Measurements from ENCODE around the gene ANKRD16. TPM values are rescaled to one million over a fixed set of nuclear protein-coding genes. Genes with fewer than 3 reads are reported as not detected.
"Not testable (repeated sequence)": the region's sequence is repeated elsewhere in the genome, so short reads cannot be mapped to it uniquely, and the experiment has no call there.

ANKRD16 gene
- total RNA-seq, 2 donors from 2014 or later, result 4.6 to 6.8 TPM

GRCh38 chr10:5895804-5896203, 6.1 kb upstream of the ANKRD16 start:
- peak; percentile 60 for ATAC-seq (replicated peaks)
- peaks cover 70% of the 10 kb centered on the region for H3K36me3 Mint-ChIP-seq (ENCODE audit: low read depth)
- H3K4me3 Mint-ChIP-seq, result peak overlapping the region; percentile 63
- H3K9me3 Mint-ChIP-seq, result peaks cover 5% of the 10 kb centered on the region
- no peaks in the 10 kb centered on the region for H3K27me3 Mint-ChIP-seq
- H3K27ac Mint-ChIP-seq, result peak overlapping the region; percentile 87
- H3K4me1 Mint-ChIP-seq, result peaks cover 42% of the 10 kb centered on the region

DNA sequence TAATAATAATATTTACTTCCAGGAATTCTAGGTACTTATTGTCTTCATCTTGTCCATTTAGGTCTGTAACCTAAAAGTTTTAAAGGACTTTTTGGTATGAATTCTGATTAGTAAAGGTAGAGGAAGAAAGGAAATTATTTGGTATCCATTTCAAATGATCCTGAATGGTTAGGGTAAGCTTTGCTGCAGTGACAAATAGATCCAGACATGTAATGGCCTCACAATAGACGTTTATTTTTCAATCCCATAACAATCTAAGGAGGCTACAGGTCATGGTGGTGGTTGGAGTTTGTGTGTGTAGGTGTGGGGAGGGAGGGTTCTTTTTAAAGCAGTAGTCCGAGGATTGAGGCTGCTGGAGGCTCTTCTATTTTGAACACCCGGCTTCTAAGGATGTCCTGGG, 5.7 kb upstream of the ANKRD16 start:
- H3K27me3 Mint-ChIP-seq, result no peaks in the 10 kb centered on the region
- peaks cover 5% of the 10 kb centered on the region for H3K9me3 Mint-ChIP-seq
- H3K4me1 Mint-ChIP-seq, result peaks cover 45% of the 10 kb centered on the region
- peak overlapping the region; percentile 87 for H3K27ac Mint-ChIP-seq
- ATAC-seq (replicated peaks), result no peak
- H3K36me3 Mint-ChIP-seq (ENCODE audit: low read depth), result peaks cover 70% of the 10 kb centered on the region
- H3K4me3 Mint-ChIP-seq, result peak overlapping the region; percentile 63

GRCh38 chr10:5894873-5895272, 5.2 kb upstream of the ANKRD16 start:
- Mint-ChIP-seq H3K27ac (no peak overlapping the region), H3K4me1 (peaks cover 45% of the 10 kb centered on the region)
- no peak for ATAC-seq (replicated peaks)

GRCh38 chr10:5894403-5894802, 4.7 kb upstream of the ANKRD16 start:
- Mint-ChIP-seq H3K36me3 (ENCODE audit: low read depth) (peaks cover 67% of the 10 kb centered on the region), H3K27ac (peak overlapping the region; percentile 20), H3K27me3 (no peaks in the 10 kb centered on the region), H3K4me1 (peaks cover 45% of the 10 kb centered on the region), H3K4me3 (no peak overlapping the region), H3K9me3 (peaks cover 5% of the 10 kb centered on the region)
- no peak for ATAC-seq (replicated peaks)

More at GRCh38 chr10:5894873-5895272, 5.2 kb upstream of the ANKRD16 start:
- Mint-ChIP-seq H3K36me3 (ENCODE audit: low read depth) (peaks cover 67% of the 10 kb centered on the region), H3K27me3 (no peaks in the 10 kb centered on the region), H3K4me3 (no peak overlapping the region), H3K9me3 (peaks cover 5% of the 10 kb centered on the region)

- Mint-ChIP-seq H3K27ac (no peak overlapping the region), H3K36me3 (ENCODE audit: low read depth) (peaks cover 67% of the 10 kb centered on the region), H3K4me3 (peak overlapping the region; percentile 92), H3K27me3 (no peaks in the 10 kb centered on the region), H3K4me1 (peaks cover 50% of the 10 kb centered on the region), H3K9me3 (peaks cover 5% of the 10 kb centered on the region)
- no peak for ATAC-seq (replicated peaks)
These were observed 3.6 kb upstream of the ANKRD16 start for GRCh38 chr10:5893321-5893720.

GRCh38 chr10:5892007-5892406, 2.3 kb upstream of the ANKRD16 start:
- H3K4me3 Mint-ChIP-seq, result peak overlapping the region; percentile 92
- H3K9me3 Mint-ChIP-seq, result no peaks in the 10 kb centered on the region
- H3K27me3 Mint-ChIP-seq, result no peaks in the 10 kb centered on the region
- H3K36me3 Mint-ChIP-seq (ENCODE audit: low read depth), result peaks cover 58% of the 10 kb centered on the region
- H3K27ac Mint-ChIP-seq, result peak overlapping the region; percentile 70
- peaks cover 55% of the 10 kb centered on the region for H3K4me1 Mint-ChIP-seq
- ATAC-seq (replicated peaks), result no peak

DNA sequence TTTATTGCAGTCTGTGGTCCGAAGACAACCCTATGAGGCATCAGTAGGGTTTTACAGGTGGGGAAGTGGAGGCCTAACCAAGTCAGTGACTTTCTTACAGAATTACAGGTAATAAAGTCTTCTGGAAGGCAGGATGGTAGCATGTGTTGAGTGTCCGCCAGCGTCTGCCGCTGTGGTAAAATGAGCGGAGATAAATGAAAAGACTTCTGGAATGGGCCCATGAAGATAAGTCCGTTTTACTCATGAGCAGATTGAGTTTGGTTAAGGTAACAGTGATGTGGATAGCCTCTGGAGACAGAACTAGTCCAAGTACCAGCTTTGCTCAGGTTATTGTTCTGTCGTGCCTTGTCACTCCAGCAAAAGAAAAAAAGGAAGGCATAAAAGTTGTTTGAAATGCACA, 1.3 kb upstream of the ANKRD16 start:
- Mint-ChIP-seq H3K27ac (peak overlapping the region; percentile 91), H3K4me1 (peaks cover 51% of the 10 kb centered on the region)

GRCh38 chr10:5890452-5890915, 791 bp upstream of the ANKRD16 start:
- Mint-ChIP-seq H3K27me3 (no peaks in the 10 kb centered on the region), H3K27ac (peak overlapping the region; percentile 91), H3K9me3 (no peaks in the 10 kb centered on the region), H3K36me3 (ENCODE audit: low read depth) (peaks cover 55% of the 10 kb centered on the region), H3K4me3 (peak overlapping the region; percentile 92), H3K4me1 (peaks cover 46% of the 10 kb centered on the region)
- peak; percentile 7 for ATAC-seq (replicated peaks)

More for the DNA sequence above, 1.3 kb upstream of the ANKRD16 start:
- no peak for ATAC-seq (replicated peaks)
- no peaks in the 10 kb centered on the region for H3K9me3 Mint-ChIP-seq
- peak overlapping the region; percentile 92 for H3K4me3 Mint-ChIP-seq
- H3K27me3 Mint-ChIP-seq, result no peaks in the 10 kb centered on the region
- peaks cover 55% of the 10 kb centered on the region for H3K36me3 Mint-ChIP-seq (ENCODE audit: low read depth)

DNA sequence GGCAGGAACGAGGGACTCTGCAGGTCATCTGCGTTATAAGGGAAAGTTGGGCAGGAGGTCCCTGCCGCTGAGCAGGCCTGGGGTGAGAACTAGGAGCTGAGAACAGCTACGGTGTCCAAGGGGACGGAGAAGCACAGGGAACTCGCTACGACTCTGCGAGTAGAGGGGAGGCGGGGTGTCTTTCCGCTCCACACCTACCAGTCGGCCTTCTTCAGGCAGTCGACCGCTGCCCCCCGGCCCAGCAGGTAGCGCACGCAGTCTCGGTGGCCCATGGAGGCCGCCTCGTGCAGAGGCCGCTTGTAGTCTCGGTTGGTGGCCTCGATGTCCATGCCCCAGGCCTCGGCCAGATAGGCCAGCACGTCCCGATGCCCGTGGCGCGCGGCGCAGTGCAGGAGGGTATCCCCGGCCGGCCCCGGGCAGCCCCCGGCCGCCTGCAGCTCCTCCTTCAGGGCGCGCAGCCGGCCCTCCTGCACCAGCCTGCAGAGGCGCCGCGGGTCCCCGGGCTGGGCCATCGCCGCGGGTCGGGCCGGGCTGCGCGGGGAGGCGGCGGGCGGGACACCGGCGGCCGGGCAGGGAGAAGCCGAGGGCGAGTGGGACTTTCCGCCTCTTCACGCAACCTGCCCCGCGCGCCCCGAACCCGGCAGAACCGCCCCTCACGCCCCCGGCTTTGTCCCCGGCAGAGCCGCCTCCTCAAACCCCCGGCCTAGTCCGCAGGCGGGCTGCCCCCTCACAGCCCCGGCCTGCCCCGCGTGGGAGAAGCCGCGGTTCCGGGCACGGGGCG, 660 bp downstream of the ANKRD16 start:
- peaks cover 38% of the 10 kb centered on the region for H3K4me1 Mint-ChIP-seq
- H3K27me3 Mint-ChIP-seq, result no peaks in the 10 kb centered on the region
- peaks cover 55% of the 10 kb centered on the region for H3K36me3 Mint-ChIP-seq (ENCODE audit: low read depth)
- peak; percentile 19 for ATAC-seq (replicated peaks)
- H3K4me3 Mint-ChIP-seq, result peak overlapping the region; percentile 94
- no peaks in the 10 kb centered on the region for H3K9me3 Mint-ChIP-seq
- peak overlapping the region; percentile 75 for H3K27ac Mint-ChIP-seq

DNA sequence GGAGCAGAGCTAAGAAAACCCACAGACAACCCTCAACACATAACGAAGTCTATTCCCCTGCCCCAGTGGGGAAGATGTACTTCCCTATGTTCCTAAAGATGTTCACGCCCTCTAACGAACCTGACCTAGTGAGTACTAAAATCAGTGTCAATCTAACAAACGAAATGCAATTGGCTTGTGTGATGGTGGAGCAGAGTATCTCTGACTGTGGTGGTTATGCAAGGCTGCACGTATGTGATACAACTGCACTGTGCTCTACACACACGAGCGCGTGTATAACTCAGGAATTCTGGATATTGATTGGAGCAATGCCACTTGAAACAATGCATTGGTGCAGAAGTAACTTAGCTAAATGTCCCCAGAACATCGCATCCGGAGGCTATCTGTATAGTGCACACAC, 1.3 kb downstream of the ANKRD16 start:
- Mint-ChIP-seq H3K27me3 (no peaks in the 10 kb centered on the region), H3K4me3 (peak overlapping the region; percentile 94), H3K36me3 (ENCODE audit: low read depth) (peaks cover 55% of the 10 kb centered on the region), H3K4me1 (peaks cover 35% of the 10 kb centered on the region), H3K9me3 (no peaks in the 10 kb centered on the region), H3K27ac (peak overlapping the region; percentile 75)
- no peak for ATAC-seq (replicated peaks)

- Mint-ChIP-seq H3K27me3 (no peaks in the 10 kb centered on the region), H3K4me3 (peak overlapping the region; percentile 94), H3K27ac (no peak overlapping the region), H3K4me1 (peaks cover 29% of the 10 kb centered on the region), H3K9me3 (no peaks in the 10 kb centered on the region), H3K36me3 (ENCODE audit: low read depth) (peaks cover 55% of the 10 kb centered on the region)
- ATAC-seq (replicated peaks), result no peak
These were observed 2.1 kb downstream of the ANKRD16 start for GRCh38 chr10:5887641-5888040.

DNA sequence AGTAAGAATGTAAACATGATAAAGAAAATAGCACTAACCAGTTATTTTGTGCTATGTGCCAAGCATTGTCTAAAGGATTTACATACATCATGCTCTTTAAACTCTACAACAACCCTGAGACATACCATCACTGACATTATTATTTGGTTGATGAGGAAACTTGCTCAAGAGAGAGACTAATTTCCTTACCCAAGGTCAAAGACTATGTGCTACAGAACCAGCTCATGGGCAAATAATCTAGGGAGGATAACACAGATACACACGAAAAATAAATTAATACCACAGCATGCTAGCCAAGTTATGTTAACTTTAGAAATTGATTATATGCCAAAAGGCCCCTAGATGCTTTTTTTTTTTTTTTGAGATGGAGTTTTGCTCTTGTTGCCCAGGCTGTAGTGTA, 2.7 kb downstream of the ANKRD16 start:
- no peaks in the 10 kb centered on the region for H3K27me3 Mint-ChIP-seq
- ATAC-seq (replicated peaks), result no peak
- H3K4me1 Mint-ChIP-seq, result peaks cover 23% of the 10 kb centered on the region
- H3K4me3 Mint-ChIP-seq, result no peak overlapping the region
- H3K9me3 Mint-ChIP-seq, result no peaks in the 10 kb centered on the region
- peaks cover 55% of the 10 kb centered on the region for H3K36me3 Mint-ChIP-seq (ENCODE audit: low read depth)
- H3K27ac Mint-ChIP-seq, result no peak overlapping the region

DNA sequence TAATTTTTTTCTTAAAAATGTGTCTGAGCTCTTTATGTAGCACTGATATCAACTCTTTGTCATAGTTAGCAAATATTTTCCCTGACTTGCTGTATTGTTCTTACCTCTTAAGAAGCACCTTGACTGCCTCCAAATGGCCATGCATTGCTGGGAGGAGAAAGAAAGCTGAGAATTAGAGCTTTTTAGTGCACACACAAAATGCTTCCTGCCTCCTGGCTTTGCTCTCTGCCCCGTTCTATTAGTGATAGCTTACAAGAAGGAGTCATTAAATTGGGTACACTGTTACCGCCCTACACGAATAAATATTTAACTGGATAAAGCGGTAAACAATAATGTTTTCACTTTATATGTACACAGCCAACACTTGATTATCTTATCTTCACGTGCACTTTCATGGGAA, 4.1 kb downstream of the ANKRD16 start:
- no peaks in the 10 kb centered on the region for H3K9me3 Mint-ChIP-seq
- H3K4me3 Mint-ChIP-seq, result no peak overlapping the region
- no peak for ATAC-seq (replicated peaks)
- no peaks in the 10 kb centered on the region for H3K27me3 Mint-ChIP-seq
- H3K4me1 Mint-ChIP-seq, result peaks cover 11% of the 10 kb centered on the region
- H3K27ac Mint-ChIP-seq, result no peak overlapping the region
- peaks cover 57% of the 10 kb centered on the region for H3K36me3 Mint-ChIP-seq (ENCODE audit: low read depth)

DNA sequence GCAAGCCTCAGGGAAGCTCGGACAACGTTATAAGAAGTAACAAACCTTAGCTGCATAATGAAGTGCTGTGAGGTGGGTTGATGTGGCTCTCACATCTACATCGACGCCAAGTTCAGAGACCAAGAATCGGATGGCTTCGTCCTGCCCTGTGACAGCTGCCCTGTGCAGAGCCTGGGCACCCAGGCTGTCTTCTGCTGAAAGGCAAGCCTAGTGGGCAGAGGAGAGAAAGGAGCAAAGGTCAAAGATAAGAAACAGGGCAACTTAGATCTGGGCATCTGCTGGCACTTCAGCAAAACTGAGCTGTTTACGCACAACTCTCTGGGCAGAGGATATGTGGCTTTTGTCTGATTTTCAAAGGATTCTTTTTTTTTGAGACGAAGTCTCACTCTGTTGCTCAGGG, 6.7 kb downstream of the ANKRD16 start:
- peaks cover 4% of the 10 kb centered on the region for H3K4me1 Mint-ChIP-seq
- peaks cover 82% of the 10 kb centered on the region for H3K36me3 Mint-ChIP-seq (ENCODE audit: low read depth)
- no peaks in the 10 kb centered on the region for H3K27me3 Mint-ChIP-seq
- no peaks in the 10 kb centered on the region for H3K9me3 Mint-ChIP-seq
- H3K4me3 Mint-ChIP-seq, result no peak overlapping the region
- no peak for ATAC-seq (replicated peaks)
- H3K27ac Mint-ChIP-seq, result peak overlapping the region; percentile 63

GRCh38 chr10:5877041-5877440, 12.7 kb downstream of the ANKRD16 start:
- H3K9me3 Mint-ChIP-seq; H3K4me3 Mint-ChIP-seq; ATAC-seq (replicated peaks); H3K27ac Mint-ChIP-seq; H3K27me3 Mint-ChIP-seq; H3K4me1 Mint-ChIP-seq: not testable (repeated sequence)
- H3K36me3 Mint-ChIP-seq (ENCODE audit: low read depth), result peaks cover 60% of the 10 kb centered on the region
